HEK293 (cell line): ENCODE measurements around the gene ZNF841.

ENCODE experiments used
- ATF2 ChIP-seq: fragments of 450-650 bp; formaldehyde crosslinking; IDR thresholded peaks from 2 replicates; pipeline ENCODE4 v1.5.1; 2016; ENCODE audit warnings: missing biosample characterization, missing genetic modification characterization, low read depth
- GLI2 ChIP-seq: fragments of 450-650 bp; formaldehyde crosslinking; IDR thresholded peaks from 2 replicates; pipeline ENCODE4; 2017; ENCODE audit warnings: missing biosample characterization, missing genetic modification characterization, low read depth, borderline replicate concordance
- MZF1 ChIP-seq: fragments of 450-650 bp; formaldehyde crosslinking; IDR thresholded peaks from 2 replicates; pipeline ENCODE4 v1.5.1; 2017; ENCODE audit warnings: missing biosample characterization, missing genetic modification characterization, borderline replicate concordance
- PATZ1 ChIP-seq: fragments of 450-650 bp; formaldehyde crosslinking; IDR thresholded peaks from 2 replicates; pipeline ENCODE4 v1.5.1; 2016; ENCODE audit warnings: missing biosample characterization, missing genetic modification characterization
- PRDM1 ChIP-seq: fragments of 450-650 bp; formaldehyde crosslinking; IDR thresholded peaks from 2 replicates; pipeline ENCODE4; 2016; ENCODE audit warnings: missing biosample characterization, missing genetic modification characterization
- SP2 ChIP-seq: fragments of 450-650 bp; formaldehyde crosslinking; IDR thresholded peaks from 2 replicates; pipeline ENCODE4 v1.5.1; 2016; ENCODE audit warnings: missing biosample characterization, missing genetic modification characterization
- YY1 ChIP-seq: fragments of 450-650 bp; formaldehyde crosslinking; IDR thresholded peaks from 2 replicates; pipeline ENCODE4 v1.5.1; 2018; ENCODE audit warnings: missing biosample characterization, missing genetic modification characterization
- ZEB2 ChIP-seq: fragments of 450-650 bp; formaldehyde crosslinking; IDR thresholded peaks from 2 replicates; pipeline ENCODE4 v1.5.1; 2016; ENCODE audit warnings: missing biosample characterization, missing genetic modification characterization
- ZFP37 ChIP-seq: fragments of 450-650 bp; formaldehyde crosslinking; IDR thresholded peaks from 2 replicates; pipeline ENCODE4 v1.5.1; 2016; ENCODE audit warnings: missing biosample characterization, missing genetic modification characterization
- ZNF132 ChIP-seq: fragments of 450-650 bp; formaldehyde crosslinking; IDR thresholded peaks from 2 replicates; pipeline ENCODE4 v1.5.1; 2017; ENCODE audit warnings: missing biosample characterization, missing genetic modification characterization, borderline replicate concordance
- ZNF133 ChIP-seq: fragments of 450-650 bp; formaldehyde crosslinking; IDR thresholded peaks from 2 replicates; pipeline ENCODE4 v1.5.1; 2016; ENCODE audit warnings: missing biosample characterization, missing genetic modification characterization
- ZNF16 ChIP-seq: fragments of 450-650 bp; formaldehyde crosslinking; IDR thresholded peaks from 2 replicates; pipeline ENCODE4 v1.5.1; 2016; ENCODE audit warnings: low read depth, missing biosample characterization, missing genetic modification characterization
- ZNF184 ChIP-seq: fragments of 450-650 bp; IDR thresholded peaks from 2 replicates; pipeline ENCODE4 v1.5.1; 2018; ENCODE audit warnings: missing biosample characterization, mild to moderate bottlenecking, missing genetic modification characterization
- ZNF19 ChIP-seq: fragments of 450-650 bp; formaldehyde crosslinking; IDR thresholded peaks from 2 replicates; pipeline ENCODE4; 2016; ENCODE audit warnings: missing biosample characterization, missing genetic modification characterization, low read depth
- ZNF202 ChIP-seq: fragments of 450-650 bp; formaldehyde crosslinking; IDR thresholded peaks from 2 replicates; pipeline ENCODE4 v1.5.1; 2016; ENCODE audit warnings: missing biosample characterization, missing genetic modification characterization, borderline replicate concordance
- ZNF214 ChIP-seq: fragments of 450-650 bp; formaldehyde crosslinking; IDR thresholded peaks from 2 replicates; pipeline ENCODE4 v1.5.1; 2017; ENCODE audit warnings: missing biosample characterization, mild to moderate bottlenecking, missing genetic modification characterization, borderline replicate concordance
- ZNF350 ChIP-seq: fragments of 450-650 bp; formaldehyde crosslinking; IDR thresholded peaks from 2 replicates; pipeline ENCODE4 v1.5.0; 2017; ENCODE audit warnings: missing biosample characterization, mild to moderate bottlenecking, missing genetic modification characterization
- ZNF37A ChIP-seq: fragments of 450-650 bp; IDR thresholded peaks from 2 replicates; pipeline ENCODE4 v1.5.1; 2018; ENCODE audit warnings: missing biosample characterization, missing genetic modification characterization
- ZNF433 ChIP-seq: fragments of 450-650 bp; formaldehyde crosslinking; IDR thresholded peaks from 2 replicates; pipeline ENCODE4 v1.5.1; 2016; ENCODE audit warnings: missing biosample characterization, missing genetic modification characterization, low read depth
- ZNF580 ChIP-seq: fragments of 450-650 bp; formaldehyde crosslinking; IDR thresholded peaks from 2 replicates; pipeline ENCODE4 v1.5.1; 2016; ENCODE audit warnings: missing biosample characterization, missing genetic modification characterization
- ZNF626 ChIP-seq: fragments of 450-650 bp; sonication (Bioruptor Pico); formaldehyde crosslinking; IDR thresholded peaks from 2 replicates; pipeline ENCODE4 v1.5.1; 2018; ENCODE audit warnings: missing biosample characterization, missing genetic modification characterization, inconsistent platforms
- ZNF654 ChIP-seq: fragments of 450-650 bp; formaldehyde crosslinking; IDR thresholded peaks from 2 replicates; pipeline ENCODE4 v1.5.1; 2016; ENCODE audit warnings: low read depth, missing biosample characterization, missing genetic modification characterization
- ZSCAN4 ChIP-seq: fragments of 450-650 bp; formaldehyde crosslinking; IDR thresholded peaks from 2 replicates; pipeline ENCODE4 v1.5.1; 2017; ENCODE audit warnings: missing biosample characterization, missing genetic modification characterization
- ZXDB ChIP-seq: fragments of 450-650 bp; formaldehyde crosslinking; IDR thresholded peaks from 2 replicates; pipeline ENCODE4 v1.5.1; 2016; ENCODE audit warnings: missing biosample characterization, missing genetic modification characterization
- TF ChIP-seq, protein P1 (sequence below): fragments of 450-650 bp; formaldehyde crosslinking; conservative IDR thresholded peaks from 2 replicates; pipeline ENCODE4 v1.5.1; 2016; ENCODE audit warnings: low read depth, missing biosample characterization, missing genetic modification characterization
- TF ChIP-seq, protein P2 (sequence below): fragments of 450-650 bp; formaldehyde crosslinking; IDR thresholded peaks from 2 replicates; pipeline ENCODE4 v1.5.1; 2016; ENCODE audit warnings: missing biosample characterization, missing genetic modification characterization, borderline replicate concordance

The ZNF841 gene

GRCh38 chr19:52028027-52028779 is 67.4 kb downstream of the ZNF841 start, which contains the start of gene ZNF614 (continued):
- TF ChIP-seq PATZ1 (tag by site-specific recombination) = no peak
- TF ChIP-seq ZSCAN4 (tag by site-specific recombination) = no peak
- TF ChIP-seq ZXDB = peak; percentile 78
- 0 out of 2 replicates have a peak, but pooled peaks have one; percentile 10 for TF ChIP-seq ATF2
- peak; percentile 98 for TF ChIP-seq YY1
- no peak for TF ChIP-seq GLI2 (tag by site-specific recombination)
- no peak for TF ChIP-seq ZNF214 (tag by site-specific recombination)
- TF ChIP-seq PRDM1 (tag by site-specific recombination) = no peak
- TF ChIP-seq ZNF626 = no peak
- TF ChIP-seq SP2 (tag by site-specific recombination) = no peak
- no peak for TF ChIP-seq ZNF133 (tag by site-specific recombination)
- no peak for TF ChIP-seq ZNF654 (tag by site-specific recombination)
- TF ChIP-seq ZNF132 (tag by site-specific recombination) = no peak
- no peak for TF ChIP-seq ZNF19 (tag by site-specific recombination)
- no peak for TF ChIP-seq ZNF350 (tag by site-specific recombination)
- no peak for TF ChIP-seq ZNF37A (tag by site-specific recombination)
- no peak for TF ChIP-seq ZNF16 (tag by site-specific recombination)
- TF ChIP-seq ZFP37 (tag by site-specific recombination) = peak; percentile 80
- TF ChIP-seq ZNF184 (tag by site-specific recombination) = no peak
- TF ChIP-seq MZF1 = no peak
- TF ChIP-seq, protein P1, sequence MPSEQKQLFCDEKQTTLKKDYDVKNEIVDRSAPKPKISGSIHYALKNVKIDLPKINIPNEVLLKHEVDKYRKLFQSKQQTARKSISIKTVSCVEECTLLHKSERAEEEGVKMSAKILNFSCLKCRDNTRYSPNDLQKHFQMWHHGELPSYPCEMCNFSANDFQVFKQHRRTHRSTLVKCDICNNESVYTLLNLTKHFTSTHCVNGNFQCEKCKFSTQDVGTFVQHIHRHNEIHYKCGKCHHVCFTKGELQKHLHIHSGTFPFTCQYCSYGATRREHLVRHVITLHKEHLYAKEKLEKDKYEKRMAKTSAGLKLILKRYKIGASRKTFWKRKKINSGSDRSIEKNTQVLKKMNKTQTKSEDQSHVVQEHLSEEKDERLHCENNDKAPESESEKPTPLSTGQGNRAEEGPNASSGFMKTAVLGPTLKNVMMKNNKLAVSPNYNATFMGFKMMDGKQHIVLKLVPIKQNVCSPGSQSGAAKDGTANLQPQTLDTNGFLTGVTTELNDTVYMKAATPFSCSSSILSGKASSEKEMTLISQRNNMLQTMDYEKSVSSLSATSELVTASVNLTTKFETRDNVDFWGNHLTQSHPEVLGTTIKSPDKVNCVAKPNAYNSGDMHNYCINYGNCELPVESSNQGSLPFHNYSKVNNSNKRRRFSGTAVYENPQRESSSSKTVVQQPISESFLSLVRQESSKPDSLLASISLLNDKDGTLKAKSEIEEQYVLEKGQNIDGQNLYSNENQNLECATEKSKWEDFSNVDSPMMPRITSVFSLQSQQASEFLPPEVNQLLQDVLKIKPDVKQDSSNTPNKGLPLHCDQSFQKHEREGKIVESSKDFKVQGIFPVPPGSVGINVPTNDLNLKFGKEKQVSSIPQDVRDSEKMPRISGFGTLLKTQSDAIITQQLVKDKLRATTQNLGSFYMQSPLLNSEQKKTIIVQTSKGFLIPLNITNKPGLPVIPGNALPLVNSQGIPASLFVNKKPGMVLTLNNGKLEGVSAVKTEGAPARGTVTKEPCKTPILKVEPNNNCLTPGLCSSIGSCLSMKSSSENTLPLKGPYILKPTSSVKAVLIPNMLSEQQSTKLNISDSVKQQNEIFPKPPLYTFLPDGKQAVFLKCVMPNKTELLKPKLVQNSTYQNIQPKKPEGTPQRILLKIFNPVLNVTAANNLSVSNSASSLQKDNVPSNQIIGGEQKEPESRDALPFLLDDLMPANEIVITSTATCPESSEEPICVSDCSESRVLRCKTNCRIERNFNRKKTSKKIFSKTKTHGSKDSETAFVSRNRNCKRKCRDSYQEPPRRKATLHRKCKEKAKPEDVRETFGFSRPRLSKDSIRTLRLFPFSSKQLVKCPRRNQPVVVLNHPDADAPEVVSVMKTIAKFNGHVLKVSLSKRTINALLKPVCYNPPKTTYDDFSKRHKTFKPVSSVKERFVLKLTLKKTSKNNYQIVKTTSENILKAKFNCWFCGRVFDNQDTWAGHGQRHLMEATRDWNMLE = no peak
- TF ChIP-seq ZNF202 = no peak
- TF ChIP-seq, protein P2, sequence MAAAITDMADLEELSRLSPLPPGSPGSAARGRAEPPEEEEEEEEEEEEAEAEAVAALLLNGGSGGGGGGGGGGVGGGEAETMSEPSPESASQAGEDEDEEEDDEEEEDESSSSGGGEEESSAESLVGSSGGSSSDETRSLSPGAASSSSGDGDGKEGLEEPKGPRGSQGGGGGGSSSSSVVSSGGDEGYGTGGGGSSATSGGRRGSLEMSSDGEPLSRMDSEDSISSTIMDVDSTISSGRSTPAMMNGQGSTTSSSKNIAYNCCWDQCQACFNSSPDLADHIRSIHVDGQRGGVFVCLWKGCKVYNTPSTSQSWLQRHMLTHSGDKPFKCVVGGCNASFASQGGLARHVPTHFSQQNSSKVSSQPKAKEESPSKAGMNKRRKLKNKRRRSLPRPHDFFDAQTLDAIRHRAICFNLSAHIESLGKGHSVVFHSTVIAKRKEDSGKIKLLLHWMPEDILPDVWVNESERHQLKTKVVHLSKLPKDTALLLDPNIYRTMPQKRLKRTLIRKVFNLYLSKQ = no peak
- TF ChIP-seq ZEB2 (tag by site-specific recombination) = 0 out of 2 replicates have a peak, but pooled peaks have one; percentile 23
- TF ChIP-seq ZNF580 (tag by site-specific recombination) = no peak
- no peak for TF ChIP-seq ZNF433 (tag by site-specific recombination)
